CD4-positive, alpha-beta T cell (primary cell): Measurements from ENCODE around the gene KCNIP4. TPM values are rescaled to one million over a fixed set of nuclear protein-coding genes. Genes with fewer than 3 reads are reported as not detected.

Experiments used
- ATAC-seq: fragments of 200-7000 bp; cut with Tn5 transposase; one replicate; pipeline ENCODE4 v1.10.0; 2022; ENCODE audit warnings: mild to moderate bottlenecking; ENCODE audit not compliant: poor library complexity
- CTCF ChIA-PET: fragments of 350-600 bp; sonication (Branson Sonifier 250); formaldehyde crosslinking; loops from one replicate; lab custom pipeline; 2021; ENCODE audit warnings: antibody characterized with exemption, inconsistent platforms; lab: Charles Lee
- POLR2A ChIA-PET: fragments of 350-600 bp; sonication (Branson Sonifier 250); formaldehyde crosslinking; loops from one replicate; lab custom pipeline; 2021; ENCODE audit warnings: antibody characterized with exemption, inconsistent platforms; lab: Charles Lee
- DNase-seq, 14 experiments: peaks; one replicate each; pipeline ENCODE4 v3.0.0-alpha.2; 2013 to 2020; ENCODE audit warnings: mixed read lengths in 2 of 14
- H3K27ac ChIP-seq, 2 donors: one replicate each; pipeline versions ENCODE4 v1.5.1 to v1.7.0; 2013; ENCODE audit warnings: low read length in 2 of 2, low read depth in 1 of 2, mild to moderate bottlenecking in 1 of 2
- H3K27me3 ChIP-seq, 2 experiments: 1 replicate in 1 of 2; 2 replicates in 1 of 2; pipeline versions ENCODE4 v1.6.1 to v1.7.0; 2013; ENCODE audit warnings: low read length in 2 of 2, control low read depth in 1 of 2, mild to moderate bottlenecking in 1 of 2, moderate library complexity in 1 of 2; ENCODE audit not compliant: insufficient read depth in 2 of 2, control insufficient read depth in 1 of 2
- H3K36me3 ChIP-seq: one replicate; pipeline ENCODE4 v1.6.1; 2013; ENCODE audit warnings: low read length, control low read depth; ENCODE audit not compliant: insufficient read depth
- H3K4me1 ChIP-seq: one replicate; pipeline ENCODE4 v1.6.1; 2013; ENCODE audit warnings: low read length, control low read depth; ENCODE audit not compliant: insufficient read depth
- H3K4me3 ChIP-seq: one replicate; pipeline ENCODE4 v1.5.1; 2013; ENCODE audit warnings: mild to moderate bottlenecking, low read length, moderate library complexity
- H3K9me3 ChIP-seq, 2 experiments: 1 replicate in 1 of 2; 2 replicates in 1 of 2; pipeline versions ENCODE4 v1.6.1 to v1.7.0; 2013; ENCODE audit warnings: low read length in 2 of 2, mild to moderate bottlenecking in 2 of 2, control low read depth in 1 of 2, moderate library complexity in 1 of 2; ENCODE audit not compliant: control insufficient read depth in 1 of 2, insufficient read depth in 1 of 2
- H3K27ac Mint-ChIP-seq: one replicate; pipeline ENCODE4 v1.8.0; 2020; ENCODE audit warnings: mixed read lengths
- H3K27me3 Mint-ChIP-seq: one replicate; pipeline ENCODE4 v1.8.0; 2021; ENCODE audit warnings: mixed read lengths
- H3K36me3 Mint-ChIP-seq: one replicate; pipeline ENCODE4 v1.8.0; 2021; ENCODE audit warnings: low read depth, mixed read lengths
- H3K4me1 Mint-ChIP-seq: one replicate; pipeline ENCODE4 v1.8.0; 2021; ENCODE audit warnings: low read depth, mixed read lengths
- H3K4me3 Mint-ChIP-seq: one replicate; pipeline ENCODE4 v1.8.0; 2020; ENCODE audit warnings: mild to moderate bottlenecking, mixed read lengths
- H3K9me3 Mint-ChIP-seq: one replicate; pipeline ENCODE4 v1.8.0; 2020; ENCODE audit warnings: mixed read lengths
- CTCF ChIP-seq: fragments of 200-600 bp; IDR thresholded peaks from one replicate; pipeline ENCODE4 v1.8.0; 2022; ENCODE audit warnings: antibody characterized with exemption, mild to moderate bottlenecking
- intact Hi-C, 2 experiments: fragments of 100-400 bp; cut with DNase I in 1 of 2; cut with micrococcal nuclease in 1 of 2; formaldehyde crosslinking; loops; one replicate each; pipeline versions ENCODE4 v1.15.1 to v1.9.0; 2023 to 2025; cut with DNase I, micrococcal nuclease
- total RNA-seq, 174 experiments: library from RNA in 2 of 174; stranded (reverse) in 2 of 174; gene quantifications; one replicate each; pipeline ENCODE4 v1.2.3 and lab custom pipeline; 2021 to 2026

Gene KCNIP4
- total RNA-seq, 2 experiments from 2014 or later, result not detected

- CTCF ChIA-PET, result no interaction called here
- POLR2A ChIA-PET, result no interaction called here
- DNase-seq, result no peak
- peaks cover 0 to 4% of the 10 kb centered on the region in 2 experiments for H3K9me3 ChIP-seq
- Mint-ChIP-seq H3K27me3 (no peaks in the 10 kb centered on the region), H3K9me3 (no peaks in the 10 kb centered on the region), H3K4me3 (no peak overlapping the region), H3K36me3 (no peaks in the 10 kb centered on the region), H3K4me1 (no peaks in the 10 kb centered on the region), H3K27ac (no peak overlapping the region)
- H3K4me3 ChIP-seq, result no peak overlapping the region
- H3K27ac ChIP-seq, result no peak overlapping the region
- H3K27me3 ChIP-seq, result no peaks in the 10 kb centered on the region
- H3K4me1 ChIP-seq, result no peaks in the 10 kb centered on the region
- ATAC-seq, result no peak
- TF ChIP-seq CTCF, result no peak
- intact Hi-C loops, result no loop called here
- no peaks in the 10 kb centered on the region for H3K36me3 ChIP-seq
Measured at GRCh38 chr4:21177092-21177491, 771.5 kb downstream of the KCNIP4 start.

- Histone ChIP-seq H3K4me3 (no peak overlapping the region), H3K27me3 (no peaks in the 10 kb centered on the region), H3K27ac (no peak overlapping the region), H3K4me1 (no peaks in the 10 kb centered on the region), H3K9me3 (peaks cover 0 to 3% of the 10 kb centered on the region in 2 experiments), H3K36me3 (no peaks in the 10 kb centered on the region)
- DNase-seq (no peak), ATAC-seq (no peak)
- Mint-ChIP-seq H3K9me3 (no peaks in the 10 kb centered on the region), H3K4me3 (no peak overlapping the region), H3K27ac (no peak overlapping the region), H3K36me3 (no peaks in the 10 kb centered on the region), H3K27me3 (no peaks in the 10 kb centered on the region), H3K4me1 (no peaks in the 10 kb centered on the region)
- intact Hi-C loops, result no loop called here
- ChIA-PET CTCF (no interaction called here), POLR2A (no interaction called here)
- no peak for TF ChIP-seq CTCF
Measured at GRCh38 chr4:21167711-21168110, 780.9 kb downstream of the KCNIP4 start.

- H3K36me3 Mint-ChIP-seq, result no peaks in the 10 kb centered on the region
- Histone ChIP-seq H3K27me3 (no peaks in the 10 kb centered on the region), H3K9me3 (no peaks in the 10 kb centered on the region), H3K4me1 (no peaks in the 10 kb centered on the region), H3K4me3 (no peak overlapping the region), H3K36me3 (no peaks in the 10 kb centered on the region), H3K27ac (no peak overlapping the region)
- CTCF ChIA-PET, result no interaction called here
- H3K9me3 Mint-ChIP-seq, result peaks cover 5% of the 10 kb centered on the region
- no peaks in the 10 kb centered on the region for H3K27me3 Mint-ChIP-seq
- no peak overlapping the region for H3K4me3 Mint-ChIP-seq
- POLR2A ChIA-PET, result no interaction called here
- intact Hi-C loops, result no loop called here
- H3K4me1 Mint-ChIP-seq, result no peaks in the 10 kb centered on the region
- DNase-seq (no peak), ATAC-seq (no peak)
- H3K27ac Mint-ChIP-seq, result no peak overlapping the region
- no peak for TF ChIP-seq CTCF
Measured at GRCh38 chr4:21155367-21155766, 793.2 kb downstream of the KCNIP4 start.
